Esophagus mucosa (tissue), 1 donor: ENCODE data around the gene UBQLN2. TPM values are rescaled to one million over a fixed set of nuclear protein-coding genes. Genes with fewer than 3 reads are reported as not detected.

Source experiments
- total RNA-seq: library from RNA; stranded (reverse); gene quantifications from one replicate; pipeline ENCODE4 v1.2.4, GENCODE V29; 2023
- donor health status: DM: yes; HTN: yes; CAD: no.

Gene UBQLN2
- total RNA-seq, 1 donor from 2014 or later = 31.9 TPM

Other genes with a start within 250 kb of the UBQLN2 start
- gene NBDY, start 165.6 kb downstream of the UBQLN2 start, total RNA-seq = 34.2 TPM